GM18951 (cell line): ENCODE data around the gene PSMB3.
"Not testable (repeated sequence)": the region's sequence is repeated elsewhere in the genome, so short reads cannot be mapped to it uniquely, and the experiment has no call there.

Source experiments
- POLR2A ChIP-seq: IDR thresholded peaks from 4 replicates; pipeline ENCODE4 v1.6.1; 2011; ENCODE audit warnings: mild to moderate bottlenecking; ENCODE audit not compliant: insufficient read length, insufficient read depth; ENCODE audit errors: extremely low read depth
- in situ Hi-C: fragments of 300-500 bp; cut with MboI; formaldehyde crosslinking; loops from one replicate; pipeline ENCODE4 v1.12.0; 2022; ENCODE audit warnings: low sequenced_read_pairs, mixed read lengths, inconsistent platforms; ENCODE audit not compliant: unreplicated experiment

The PSMB3 gene

GRCh38 chr17:38762231-38762630 is 9.7 kb downstream of the PSMB3 start:
- in situ Hi-C loops = no loop called here
- TF ChIP-seq POLR2A = no peak

- no peak for TF ChIP-seq POLR2A
- in situ Hi-C loops = no loop called here
Measured at GRCh38 chr17:38766341-38766740, 13.8 kb downstream of the PSMB3 start.

- in situ Hi-C loops = no loop called here
Measured at GRCh38 chr17:38768417-38768816, 15.9 kb downstream of the PSMB3 start.

GRCh38 chr17:38773258-38773657 is 20.7 kb downstream of the PSMB3 start:
- TF ChIP-seq POLR2A = no peak
- in situ Hi-C loops = no loop called here

More at GRCh38 chr17:38768417-38768816, 15.9 kb downstream of the PSMB3 start:
- TF ChIP-seq POLR2A = no peak

GRCh38 chr17:38777641-38778250 is 25.2 kb downstream of the PSMB3 start:
- in situ Hi-C loops = no loop called here

GRCh38 chr17:38779965-38780752 is 27.6 kb downstream of the PSMB3 start:
- in situ Hi-C loops = no loop called here
- TF ChIP-seq POLR2A = no peak

More at GRCh38 chr17:38777641-38778250, 25.2 kb downstream of the PSMB3 start:
- no peak for TF ChIP-seq POLR2A

GRCh38 chr17:38783227-38783626 is 30.7 kb downstream of the PSMB3 start:
- in situ Hi-C loops = no loop called here
- TF ChIP-seq POLR2A = no peak

- no peak for TF ChIP-seq POLR2A
- in situ Hi-C loops = no loop called here
Measured at GRCh38 chr17:38786372-38786771, 33.8 kb downstream of the PSMB3 start.

- in situ Hi-C loops = not testable (repeated sequence)
Measured at GRCh38 chr17:38787999-38788398, 35.5 kb downstream of the PSMB3 start.

GRCh38 chr17:38789185-38789584 is 36.6 kb downstream of the PSMB3 start:
- in situ Hi-C loops = no loop called here
- no peak for TF ChIP-seq POLR2A

GRCh38 chr17:38790148-38790707 is 37.7 kb downstream of the PSMB3 start:
- in situ Hi-C loops = not testable (repeated sequence)

- TF ChIP-seq POLR2A = no peak
- in situ Hi-C loops = no loop called here
Measured at GRCh38 chr17:38791162-38791561, 38.6 kb downstream of the PSMB3 start.

GRCh38 chr17:38794221-38794620 is 41.7 kb downstream of the PSMB3 start:
- no peak for TF ChIP-seq POLR2A
- in situ Hi-C loops = no loop called here
